Stimulated activated CD4-positive, alpha-beta T cell treated with anti-CD3 and anti-CD28 coated beads, Interleukin-2, amount 100 ng/mL, for 4 hours (primary cell): Measurements from ENCODE around the gene FOXD4L3.
"Not testable (repeated sequence)": the region's sequence is repeated elsewhere in the genome, so short reads cannot be mapped to it uniquely, and the experiment has no call there.

Experiments used
- DNase-seq: peaks from one replicate; pipeline ENCODE4 v3.0.0-alpha.2; 2020; ENCODE audit warnings: low read depth

Gene FOXD4L3

DNA sequence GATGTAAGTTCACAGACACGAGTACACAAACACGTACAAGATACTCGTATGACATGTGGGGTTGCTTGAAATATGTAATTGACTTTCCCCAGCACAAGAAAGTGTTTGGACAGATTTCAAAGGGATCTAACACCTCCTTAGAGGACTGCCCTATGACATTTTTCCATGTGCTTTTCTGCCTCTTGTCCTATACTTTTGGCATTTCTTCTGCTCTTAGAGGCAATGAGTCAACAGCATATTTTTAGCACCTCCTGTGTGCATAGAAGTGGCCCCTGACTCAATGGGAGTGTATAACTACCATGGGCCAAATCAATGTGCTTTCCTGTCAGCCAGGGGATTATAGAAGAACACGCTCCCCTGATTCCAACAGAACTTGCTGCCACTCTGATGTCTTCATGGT, 49.0 kb downstream of the FOXD4L3 start:
- not testable (repeated sequence) for DNase-seq
